Panc1 (cell line): ENCODE measurements around the gene NEK4. TPM values are rescaled to one million over a fixed set of nuclear protein-coding genes. Genes with fewer than 3 reads are reported as not detected.
A peak's percentile ranks its signal among the peaks of the same experiment; 100 is the strongest.

Experiments
- ATAC-seq: fragments of 200-7000 bp; cut with Tn5 transposase; 2 replicates; pipeline ENCODE4 v1.9.1; 2020; ENCODE audit warnings: mild to moderate bottlenecking, moderate library complexity
- BruUV-seq: library from RNA; stranded (reverse); fragments of 400-500 nt; replicated peaks from 2 replicates; lab custom pipeline; 2021; lab: Mats Ljungman, UMichigan
- CTCF ChIA-PET: fragments of 300-600 bp; sonication (Branson Sonifier 250); formaldehyde crosslinking; loops from one replicate; lab custom pipeline; 2022; ENCODE audit warnings: antibody characterized with exemption; lab: Charles Lee
- POLR2A ChIA-PET: fragments of 300-600 bp; sonication (Branson Sonifier 250); formaldehyde crosslinking; loops from one replicate; lab custom pipeline; 2022; ENCODE audit warnings: antibody characterized with exemption; lab: Charles Lee
- DNase-seq: peaks from one replicate; pipeline ENCODE4 v3.0.0-alpha.2; 2010; ENCODE audit warnings: low read depth, low spot score
- H3K27ac ChIP-seq: 2 replicates; pipeline ENCODE4 v1.5.1; 2011; ENCODE audit warnings: mild to moderate bottlenecking, low read length, inconsistent platforms
- H3K27me3 ChIP-seq: fragments of 200-500 bp; sonication (Bioruptor generic); 2 replicates; pipeline ENCODE4 v1.6.0; 2014; ENCODE audit warnings: low read length, inconsistent platforms; ENCODE audit not compliant: control insufficient read depth, insufficient read depth
- H3K36me3 ChIP-seq: fragments of 200-500 bp; sonication (Bioruptor generic); 2 replicates; pipeline ENCODE4 v1.5.1; 2014; ENCODE audit warnings: inconsistent platforms, mild to moderate bottlenecking, low read length, moderate library complexity; ENCODE audit not compliant: control insufficient read depth, insufficient read depth
- H3K4me1 ChIP-seq: 2 replicates; pipeline ENCODE4 v1.5.1; 2011; ENCODE audit warnings: inconsistent platforms, mild to moderate bottlenecking, low read length, moderate library complexity; ENCODE audit not compliant: control insufficient read depth, insufficient read depth
- H3K4me3 ChIP-seq, 2 experiments: 2 replicates each; pipeline ENCODE4 v1.5.1; 2011 to 2012; ENCODE audit warnings: low read depth in 2 of 2, low read length in 2 of 2, mild to moderate bottlenecking in 2 of 2, inconsistent platforms in 1 of 2, moderate library complexity in 1 of 2
- H3K9me3 ChIP-seq: fragments of 200-500 bp; sonication (Bioruptor generic); 2 replicates; pipeline ENCODE4 v1.5.1; 2014; ENCODE audit warnings: low read depth, mild to moderate bottlenecking, inconsistent platforms, low read length, moderate library complexity; ENCODE audit not compliant: control insufficient read depth, insufficient read depth
- CTCF ChIP-seq: fragments of 450-650 bp; IDR thresholded peaks from 2 replicates; pipeline ENCODE4 v1.5.1; 2017; ENCODE audit warnings: mild to moderate bottlenecking
- POLR2AphosphoS5 ChIP-seq: IDR thresholded peaks from 2 replicates; pipeline ENCODE4 v1.6.1; 2012; ENCODE audit warnings: mild to moderate bottlenecking, low read depth, low read length, moderate library complexity
- REST ChIP-seq, 2 experiments: IDR thresholded peaks; 2 replicates each; pipeline ENCODE4 v1.6.1; 2011 to 2012; ENCODE audit warnings: low read depth in 2 of 2, control low read depth in 1 of 2, low read length in 1 of 2, mild to moderate bottlenecking in 1 of 2, moderate library complexity in 1 of 2; ENCODE audit not compliant: insufficient read depth in 1 of 2
- SIN3A ChIP-seq: IDR thresholded peaks from 2 replicates; pipeline ENCODE4 v1.6.1; 2012; ENCODE audit warnings: low read depth, mild to moderate bottlenecking, low read length, moderate library complexity, borderline replicate concordance; ENCODE audit not compliant: insufficient read depth
- TCF7L2 ChIP-seq: IDR thresholded peaks from 2 replicates; pipeline ENCODE4 v1.6.1; 2011; ENCODE audit warnings: mild to moderate bottlenecking, low read depth, low read length, inconsistent platforms
- in situ Hi-C: cut with HindIII; loops from 2 replicates; pipeline ENCODE4 v1.10.0; 2016; ENCODE audit warnings: low sequenced_read_pairs, low pct_unique_long_range_greater_than_20kb
- intact Hi-C: fragments of 100-400 bp; cut with micrococcal nuclease; formaldehyde crosslinking; loops from one replicate; pipeline ENCODE4 v1.10.0; 2022; ENCODE audit not compliant: unreplicated experiment
- total RNA-seq: library from RNA; stranded (reverse); gene quantifications from one replicate; pipeline ENCODE4 v1.2.1, GENCODE V29; 2021; ENCODE audit not compliant: unreplicated experiment

NEK4 gene
- total RNA-seq, 1 experiment from 2014 or later = 22.9 TPM

GRCh38 chr3:52695798-52696671 is 74.7 kb downstream of the NEK4 start:
- in situ Hi-C loops (no loop called here), intact Hi-C loops (no loop called here)
- Histone ChIP-seq H3K27me3 (no peaks in the 10 kb centered on the region), H3K9me3 (no peaks in the 10 kb centered on the region), H3K4me3 (no peak overlapping the region), H3K27ac (no peak overlapping the region), H3K4me1 (no peaks in the 10 kb centered on the region), H3K36me3 (peaks cover 32% of the 10 kb centered on the region)
- ATAC-seq (no peak; the same call in 1 of the 2 replicates), DNase-seq (no peak)
- POLR2A ChIA-PET = no interaction called here
- TF ChIP-seq TCF7L2 (no peak), CTCF (no peak), REST (IDR thresholded peaks at IDR 0.05; ENCODE audit: insufficient read depth in 1 of 2, low read depth in 2 of 2, low read length in 1 of 2) (no peak), SIN3A (no peak)
- no TSS peak for BruUV-seq
- CTCF ChIA-PET = no interaction called here

DNA sequence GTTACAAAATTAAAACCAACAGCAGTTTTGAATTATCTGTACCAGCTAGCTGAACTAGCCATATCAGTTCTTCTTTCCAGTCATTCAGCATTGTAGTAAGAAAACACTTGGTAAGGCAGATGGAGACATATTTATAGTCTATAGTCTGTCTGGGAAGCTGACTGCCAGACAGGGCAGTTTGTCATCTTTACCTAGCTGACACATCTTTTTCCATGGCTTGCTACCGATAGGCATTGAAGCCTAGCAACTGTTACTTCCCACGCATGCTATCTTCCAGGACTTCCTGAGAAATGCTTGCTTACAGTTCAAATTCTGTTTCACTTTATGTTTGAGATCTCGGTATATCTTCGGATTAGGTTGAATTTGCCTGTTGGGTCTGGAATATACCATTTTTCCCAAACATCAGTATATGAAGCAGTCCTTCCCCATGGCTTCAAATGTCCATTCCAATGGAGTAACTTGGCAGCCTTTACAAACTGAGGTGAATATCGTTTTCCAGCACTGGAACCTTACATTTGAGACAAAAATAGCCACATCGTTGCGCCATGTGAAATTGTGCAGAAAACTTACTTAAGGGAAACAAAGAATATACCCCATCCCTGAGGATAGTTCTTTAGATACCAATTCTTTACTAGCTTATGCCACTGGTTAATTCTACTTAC is 76.1 kb downstream of the NEK4 start:
- in situ Hi-C loops (no loop called here), intact Hi-C loops (no loop called here)
- POLR2A ChIA-PET = no interaction called here
- BruUV-seq = TSS peak; percentile 72
- no peak for ATAC-seq
- H3K27ac ChIP-seq = no peak overlapping the region
- no peaks in the 10 kb centered on the region for H3K9me3 ChIP-seq
- no peaks in the 10 kb centered on the region for H3K4me1 ChIP-seq
- CTCF ChIA-PET = no interaction called here
- DNase-seq = no peak
- peaks cover 37% of the 10 kb centered on the region for H3K36me3 ChIP-seq
- H3K4me3 ChIP-seq = no peak overlapping the region
- no peak for TF ChIP-seq TCF7L2
- TF ChIP-seq REST (IDR thresholded peaks at IDR 0.05; ENCODE audit: insufficient read depth in 1 of 2, low read depth in 2 of 2, low read length in 1 of 2) = no peak
- no peak for TF ChIP-seq SIN3A
- TF ChIP-seq CTCF = no peak
- TF ChIP-seq POLR2AphosphoS5 = no peak; the same call in 1 of the 2 replicates
- H3K27me3 ChIP-seq = no peaks in the 10 kb centered on the region
